ENCODE results near the gene HOXC6. TPM values are rescaled to one million over a fixed set of nuclear protein-coding genes. Genes with fewer than 3 reads are reported as not detected.
A peak's percentile ranks its signal among the peaks of the same experiment; 100 is the strongest.

HOXC6 gene
- total RNA-seq, 1 experiment from 2014 or later, result 7.1 TPM

DNA sequence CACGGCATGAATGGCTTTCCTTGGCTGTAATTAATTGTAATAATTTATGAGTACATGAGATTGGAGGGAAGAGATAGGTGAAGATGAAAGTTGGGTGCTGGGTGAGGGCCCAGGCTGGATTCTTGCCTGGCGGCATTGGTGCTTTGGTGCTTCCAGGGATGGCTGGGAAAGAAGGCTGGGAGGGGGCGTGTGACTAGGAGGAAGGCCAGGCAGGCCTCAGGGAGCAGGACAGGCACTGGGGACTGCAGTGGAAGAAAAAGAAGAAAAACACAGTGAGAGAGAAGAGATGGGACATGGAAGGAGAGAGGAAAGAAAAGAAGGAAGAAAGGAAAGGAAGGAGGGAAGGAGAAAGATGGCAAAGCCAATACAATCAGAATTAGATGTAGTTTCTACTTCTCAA, 24.6 kb upstream of the HOXC6 start:
- TF ChIP-seq, protein P1, sequence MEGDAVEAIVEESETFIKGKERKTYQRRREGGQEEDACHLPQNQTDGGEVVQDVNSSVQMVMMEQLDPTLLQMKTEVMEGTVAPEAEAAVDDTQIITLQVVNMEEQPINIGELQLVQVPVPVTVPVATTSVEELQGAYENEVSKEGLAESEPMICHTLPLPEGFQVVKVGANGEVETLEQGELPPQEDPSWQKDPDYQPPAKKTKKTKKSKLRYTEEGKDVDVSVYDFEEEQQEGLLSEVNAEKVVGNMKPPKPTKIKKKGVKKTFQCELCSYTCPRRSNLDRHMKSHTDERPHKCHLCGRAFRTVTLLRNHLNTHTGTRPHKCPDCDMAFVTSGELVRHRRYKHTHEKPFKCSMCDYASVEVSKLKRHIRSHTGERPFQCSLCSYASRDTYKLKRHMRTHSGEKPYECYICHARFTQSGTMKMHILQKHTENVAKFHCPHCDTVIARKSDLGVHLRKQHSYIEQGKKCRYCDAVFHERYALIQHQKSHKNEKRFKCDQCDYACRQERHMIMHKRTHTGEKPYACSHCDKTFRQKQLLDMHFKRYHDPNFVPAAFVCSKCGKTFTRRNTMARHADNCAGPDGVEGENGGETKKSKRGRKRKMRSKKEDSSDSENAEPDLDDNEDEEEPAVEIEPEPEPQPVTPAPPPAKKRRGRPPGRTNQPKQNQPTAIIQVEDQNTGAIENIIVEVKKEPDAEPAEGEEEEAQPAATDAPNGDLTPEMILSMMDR (IDR thresholded peaks at IDR 0.05; ENCODE audit: unreplicated experiment), result no peak
- intact Hi-C loops (cut with micrococcal nuclease), result loop anchor here (10.0 kb wide), 1 partner anchor 361 kb away; the partner anchor contains the start of gene GPR84
- Mint-ChIP-seq H3K4me1 (ENCODE audit: insufficient read depth, unreplicated experiment) (peaks cover 19% of the 10 kb centered on the region), H3K36me3 (ENCODE audit: insufficient read depth, unreplicated experiment) (peaks cover 9% of the 10 kb centered on the region), H3K27me3 (ENCODE audit: insufficient read depth, unreplicated experiment) (no peaks in the 10 kb centered on the region), H3K27ac (ENCODE audit: low read depth, unreplicated experiment) (peak overlapping the region; percentile 3), H3K9me3 (ENCODE audit: unreplicated experiment) (no peaks in the 10 kb centered on the region), H3K4me3 (ENCODE audit: unreplicated experiment) (no peak overlapping the region)
- ChIA-PET CTCF (interaction anchor here (0.9 to 12.4 kb wide), 7 partner anchors 18 to 257 kb away, joined by 3 to 200 read pairs (median 7); partner anchors contain the start of gene SMUG1), POLR2A (interaction anchor here (0.8 to 0.9 kb wide), 2 partner anchors 65 to 198 kb away, joined by 4 read pairs; partner anchors contain the start of gene HOXC13)
- no peak for DNase-seq (ENCODE audit: unreplicated experiment)
- BruUV-seq (replicated peaks), result no TSS peak

DNA sequence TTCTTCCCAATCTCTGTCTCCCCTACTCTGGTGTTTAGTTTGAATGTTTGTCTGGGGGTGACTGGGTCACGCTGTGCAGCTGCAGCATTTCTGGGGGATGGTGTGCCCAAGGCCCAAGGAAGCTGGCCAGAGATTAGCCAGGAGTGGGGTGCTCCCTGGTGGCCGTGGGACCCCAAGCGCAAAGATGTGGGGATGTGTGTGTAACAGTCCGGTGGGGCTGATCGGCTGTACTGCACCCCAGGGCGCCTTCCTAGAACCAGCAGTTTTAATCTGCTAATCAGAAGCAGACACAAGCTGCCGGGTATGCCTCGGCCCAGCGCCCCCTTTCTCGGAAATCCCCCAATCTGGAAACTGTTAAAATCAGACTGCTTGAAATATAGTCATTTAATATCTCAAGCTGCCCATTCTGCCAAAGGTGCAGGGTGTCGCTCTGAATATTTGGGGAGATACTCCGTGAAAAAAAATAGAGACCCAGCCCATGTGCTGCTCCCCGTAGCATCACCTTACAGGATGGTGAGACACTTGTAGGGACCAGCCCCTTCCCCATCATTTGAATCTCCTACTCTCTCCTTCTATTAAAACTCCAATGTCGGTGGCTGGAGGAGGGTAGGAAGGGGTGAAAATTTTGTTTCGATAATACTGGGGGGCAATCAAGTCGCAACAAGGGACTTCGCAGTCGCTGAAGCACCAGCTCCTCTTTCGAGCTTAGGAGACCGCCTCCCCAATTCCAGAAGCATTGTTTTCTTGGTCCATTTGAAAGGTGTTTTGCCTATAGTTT, 24.0 kb upstream of the HOXC6 start:
- Mint-ChIP-seq H3K9me3 (ENCODE audit: unreplicated experiment) (no peaks in the 10 kb centered on the region), H3K4me3 (ENCODE audit: unreplicated experiment) (no peak overlapping the region), H3K36me3 (ENCODE audit: insufficient read depth, unreplicated experiment) (peaks cover 9% of the 10 kb centered on the region), H3K27ac (ENCODE audit: low read depth, unreplicated experiment) (peak overlapping the region; percentile 3), H3K4me1 (ENCODE audit: insufficient read depth, unreplicated experiment) (peaks cover 25% of the 10 kb centered on the region), H3K27me3 (ENCODE audit: insufficient read depth, unreplicated experiment) (no peaks in the 10 kb centered on the region)
- CTCF ChIA-PET, result interaction anchor here (0.6 to 12.4 kb wide), 11 partner anchors 17 to 438 kb away, joined by 3 to 200 read pairs (median 4); partner anchors contain the start of gene SMUG1
- BruUV-seq (replicated peaks), result no TSS peak
- DNase-seq (ENCODE audit: unreplicated experiment), result no peak
- intact Hi-C loops (cut with micrococcal nuclease), result loop anchor here (10.0 kb wide), 1 partner anchor 361 kb away; the partner anchor contains the start of gene GPR84
- TF ChIP-seq, protein P1 (IDR thresholded peaks at IDR 0.05; ENCODE audit: unreplicated experiment), result no peak
- POLR2A ChIA-PET, result interaction anchor here (0.8 kb wide), 1 partner anchor 66 kb away, joined by 4 read pairs; the partner anchor contains the start of gene HOXC13

DNA sequence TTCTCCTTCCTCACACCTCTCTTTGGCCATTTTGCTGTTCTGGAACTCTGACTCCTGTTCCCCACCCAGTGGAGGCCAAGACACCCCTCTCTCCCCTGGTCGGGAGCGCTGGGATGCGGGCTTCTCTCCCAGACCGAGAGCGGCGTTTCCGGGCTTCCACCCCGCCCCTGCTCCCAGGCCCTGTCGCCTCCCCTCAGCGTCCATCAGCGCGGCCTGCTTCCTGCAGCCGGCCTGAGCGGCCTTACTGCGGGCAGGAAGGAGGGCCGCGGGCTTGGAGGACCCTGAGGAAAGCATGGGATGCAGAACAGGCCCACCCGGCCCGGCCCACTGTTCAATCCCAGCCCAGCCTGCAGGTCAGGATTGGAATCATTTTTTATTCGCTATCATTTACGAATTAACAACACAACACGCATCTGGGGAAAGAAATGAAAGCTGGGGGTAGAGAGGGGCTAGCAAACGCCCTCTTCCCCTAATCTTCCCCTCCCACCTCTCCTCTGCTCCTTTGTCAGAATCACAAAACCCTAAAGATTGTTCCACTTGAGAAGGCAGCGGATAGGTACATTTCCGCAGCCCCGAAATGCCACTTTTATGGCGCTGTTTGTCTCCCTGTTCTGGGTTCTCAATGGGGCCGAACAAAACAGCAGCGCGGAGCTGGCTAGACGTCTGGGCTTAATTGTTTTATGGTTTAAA, 23.3 kb upstream of the HOXC6 start:
- Mint-ChIP-seq H3K4me1 (ENCODE audit: insufficient read depth, unreplicated experiment) (peaks cover 28% of the 10 kb centered on the region), H3K4me3 (ENCODE audit: unreplicated experiment) (no peak overlapping the region), H3K9me3 (ENCODE audit: unreplicated experiment) (no peaks in the 10 kb centered on the region), H3K36me3 (ENCODE audit: insufficient read depth, unreplicated experiment) (peaks cover 9% of the 10 kb centered on the region), H3K27ac (ENCODE audit: low read depth, unreplicated experiment) (no peak overlapping the region), H3K27me3 (ENCODE audit: insufficient read depth, unreplicated experiment) (no peaks in the 10 kb centered on the region)
- no TSS peak for BruUV-seq (replicated peaks)
- ChIA-PET POLR2A (interaction anchor here (0.6 to 1.4 kb wide), 2 partner anchors 169 to 1027 kb away, joined by 3 read pairs; no protein-coding TSS in a partner anchor), CTCF (interaction anchor here (0.6 to 12.4 kb wide), 11 partner anchors 13 to 439 kb away, joined by 3 to 200 read pairs (median 4); partner anchors contain the start of gene SMUG1)
- no peak for DNase-seq (ENCODE audit: unreplicated experiment)
- intact Hi-C loops (cut with micrococcal nuclease), result loop anchor here (10.0 kb wide), 1 partner anchor 360 kb away; the partner anchor contains the start of gene GPR84
- TF ChIP-seq, protein P1 (IDR thresholded peaks at IDR 0.05; ENCODE audit: unreplicated experiment), result no peak

DNA sequence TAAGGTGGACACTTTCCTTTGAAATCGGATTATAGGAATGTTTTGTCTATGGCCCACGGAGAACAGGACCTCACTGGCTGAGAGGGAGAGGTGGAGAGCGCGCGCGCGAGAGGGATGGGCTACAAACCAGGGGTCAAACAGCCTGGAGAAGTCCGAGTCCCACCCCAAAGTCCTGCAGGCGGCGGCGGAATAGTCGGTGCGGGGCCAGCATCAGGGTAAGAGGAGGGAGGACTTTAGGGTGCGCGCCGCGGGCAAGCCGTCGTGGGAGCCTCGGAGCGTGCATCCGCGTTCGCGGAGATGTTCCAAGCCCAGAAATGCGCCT, 22.7 kb upstream of the HOXC6 start:
- ChIA-PET POLR2A (interaction anchor here (0.6 to 2.7 kb wide), 9 partner anchors 12 to 1028 kb away, joined by 3 to 22 read pairs (median 5); partner anchors contain the start of genes HOXC6 and SMUG1), CTCF (interaction anchor here (0.5 to 12.4 kb wide), 13 partner anchors 12 to 388 kb away, joined by 3 to 200 read pairs (median 4); partner anchors contain the start of genes HOXC5 and SMUG1)
- peaks cover 9% of the 10 kb centered on the region for H3K36me3 Mint-ChIP-seq (ENCODE audit: insufficient read depth, unreplicated experiment)
- H3K4me1 Mint-ChIP-seq (ENCODE audit: insufficient read depth, unreplicated experiment), result peaks cover 28% of the 10 kb centered on the region
- H3K27me3 Mint-ChIP-seq (ENCODE audit: insufficient read depth, unreplicated experiment), result no peaks in the 10 kb centered on the region
- TF ChIP-seq, protein P1 (IDR thresholded peaks at IDR 0.05; ENCODE audit: unreplicated experiment), result no peak
- intact Hi-C loops (cut with micrococcal nuclease), result loop anchor here (10.0 kb wide), 1 partner anchor 359 kb away; the partner anchor contains the start of gene GPR84
- no peak overlapping the region for H3K4me3 Mint-ChIP-seq (ENCODE audit: unreplicated experiment)
- H3K27ac Mint-ChIP-seq (ENCODE audit: low read depth, unreplicated experiment), result no peak overlapping the region
- no peaks in the 10 kb centered on the region for H3K9me3 Mint-ChIP-seq (ENCODE audit: unreplicated experiment)
- no peak for DNase-seq (ENCODE audit: unreplicated experiment)
- BruUV-seq (replicated peaks), result no TSS peak
